ENCODE measurements around the gene TMCO6. TPM values are rescaled to one million over a fixed set of nuclear protein-coding genes. Genes with fewer than 3 reads are reported as not detected.

The TMCO6 gene
- total and polyA plus RNA-seq, 9 of the 15 experiments (the other 6 are each of a cell fraction or from before 2014, with no cell fraction given), result 3.4 to 46.4 (median 16.7) TPM

GRCh38 chr5:140664359-140665119, 25.3 kb downstream of the TMCO6 start, which contains the start of gene WDR55 (continued):
- peak; percentile 72 for TF ChIP-seq TAF9B (IDR thresholded peaks at IDR 0.05; ENCODE audit: partially characterized antibody)
- TF ChIP-seq E4F1 (CRISPR knock-in tag; IDR thresholded peaks at IDR 0.05; ENCODE audit: borderline replicate concordance), result no peak
- peak; percentile 85 for TF ChIP-seq CREM (IDR thresholded peaks at IDR 0.05; ENCODE audit: low read depth)
- TF ChIP-seq HDAC1 (IDR thresholded peaks at IDR 0.05), result peak in 1 of 2 experiments; percentile 92; a peak in 2 of 4 replicates
- no peak for TF ChIP-seq ATF1 (CRISPR knock-in tag; IDR thresholded peaks at IDR 0.05)
- peak; percentile 93 for TF ChIP-seq ATF1 (tag; IDR thresholded peaks at IDR 0.05)
- TF ChIP-seq NCOA2 (IDR thresholded peaks at IDR 0.05; ENCODE audit: partially characterized antibody in 2 of 2), result no peak
- TF ChIP-seq ZNF592 (IDR thresholded peaks at IDR 0.05), result 0 out of 2 replicates have a peak, but pooled peaks have one; percentile 33
- TF ChIP-seq TBL1XR1 (IDR thresholded peaks at IDR 0.05; ENCODE audit: low read length in 2 of 2), result no peak
- TF ChIP-seq PRDM10 (IDR thresholded peaks at IDR 0.05; ENCODE audit: partially characterized antibody), result peak; percentile 71
- no peak for TF ChIP-seq PHTF2 (CRISPR knock-in tag; IDR thresholded peaks at IDR 0.05)
- TF ChIP-seq NFXL1 (CRISPR knock-in tag; IDR thresholded peaks at IDR 0.05), result 0 out of 2 replicates have a peak, but pooled peaks have one; percentile 37
- TF ChIP-seq ZEB2 (IDR thresholded peaks at IDR 0.05), result peak; percentile 43; the same call in 1 of the 2 replicates
- peak; percentile 41; the same call in 1 of the 2 replicates for TF ChIP-seq HMBOX1 (IDR thresholded peaks at IDR 0.05)
- peak; percentile 39; the same call in 1 of the 2 replicates for TF ChIP-seq SOX6 (IDR thresholded peaks at IDR 0.05)
- no peak for TF ChIP-seq MECOM (CRISPR knock-in tag; IDR thresholded peaks at IDR 0.05)

Measured in K562 (cell line).